ENCODE measurements around the gene ZNF641. TPM values are rescaled to one million over a fixed set of nuclear protein-coding genes. Genes with fewer than 3 reads are reported as not detected.

ZNF641 gene
- total RNA-seq, 2 donors from 2014 or later, result 9.2 to 17.1 TPM

DNA sequence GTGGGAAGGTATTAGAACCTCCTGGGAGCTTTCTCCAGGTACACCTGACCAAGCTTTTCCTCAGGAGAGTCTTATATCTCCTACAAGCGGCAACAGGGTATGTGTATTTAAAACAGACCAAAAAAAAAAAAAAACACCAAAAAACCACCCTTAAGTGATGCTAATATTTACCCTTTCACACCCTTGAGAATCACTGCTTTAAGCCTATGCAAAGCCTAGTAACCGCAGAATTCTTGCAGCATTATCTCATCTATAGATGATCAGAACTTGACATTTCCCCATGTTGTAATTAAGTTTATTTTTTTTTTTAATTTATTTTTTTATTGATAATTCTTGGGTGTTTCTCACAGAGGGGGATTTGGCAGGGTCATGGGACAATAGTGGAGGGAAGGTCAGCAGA is 19.3 kb downstream of the ZNF641 start:
- ATAC-seq, result no peak
- H3K36me3 ChIP-seq (replicated peaks in 1 of 2; ENCODE audit: insufficient read depth in 1 of 2, low read depth in 2 of 2), result no peaks in the 10 kb centered on the region
- H3K27me3 ChIP-seq, result no peaks in the 10 kb centered on the region
- no peaks in the 10 kb centered on the region for H3K4me1 ChIP-seq
- intact Hi-C loops (cut with DNase I), result no loop called here
- WGBS, 2 donors, result 76 to 93% methylated on average over 2 of the region's 2 CpGs
- H3K4me3 ChIP-seq, result no peak overlapping the region
- no peak overlapping the region for H3K27ac ChIP-seq
- TF ChIP-seq POLR2A (IDR thresholded peaks at IDR 0.05), result no peak
- TF ChIP-seq, protein P1, sequence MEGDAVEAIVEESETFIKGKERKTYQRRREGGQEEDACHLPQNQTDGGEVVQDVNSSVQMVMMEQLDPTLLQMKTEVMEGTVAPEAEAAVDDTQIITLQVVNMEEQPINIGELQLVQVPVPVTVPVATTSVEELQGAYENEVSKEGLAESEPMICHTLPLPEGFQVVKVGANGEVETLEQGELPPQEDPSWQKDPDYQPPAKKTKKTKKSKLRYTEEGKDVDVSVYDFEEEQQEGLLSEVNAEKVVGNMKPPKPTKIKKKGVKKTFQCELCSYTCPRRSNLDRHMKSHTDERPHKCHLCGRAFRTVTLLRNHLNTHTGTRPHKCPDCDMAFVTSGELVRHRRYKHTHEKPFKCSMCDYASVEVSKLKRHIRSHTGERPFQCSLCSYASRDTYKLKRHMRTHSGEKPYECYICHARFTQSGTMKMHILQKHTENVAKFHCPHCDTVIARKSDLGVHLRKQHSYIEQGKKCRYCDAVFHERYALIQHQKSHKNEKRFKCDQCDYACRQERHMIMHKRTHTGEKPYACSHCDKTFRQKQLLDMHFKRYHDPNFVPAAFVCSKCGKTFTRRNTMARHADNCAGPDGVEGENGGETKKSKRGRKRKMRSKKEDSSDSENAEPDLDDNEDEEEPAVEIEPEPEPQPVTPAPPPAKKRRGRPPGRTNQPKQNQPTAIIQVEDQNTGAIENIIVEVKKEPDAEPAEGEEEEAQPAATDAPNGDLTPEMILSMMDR (IDR thresholded peaks at IDR 0.05), result no peak
- DNase-seq, result no peak
- no peaks in the 10 kb centered on the region for H3K9me3 ChIP-seq

DNA sequence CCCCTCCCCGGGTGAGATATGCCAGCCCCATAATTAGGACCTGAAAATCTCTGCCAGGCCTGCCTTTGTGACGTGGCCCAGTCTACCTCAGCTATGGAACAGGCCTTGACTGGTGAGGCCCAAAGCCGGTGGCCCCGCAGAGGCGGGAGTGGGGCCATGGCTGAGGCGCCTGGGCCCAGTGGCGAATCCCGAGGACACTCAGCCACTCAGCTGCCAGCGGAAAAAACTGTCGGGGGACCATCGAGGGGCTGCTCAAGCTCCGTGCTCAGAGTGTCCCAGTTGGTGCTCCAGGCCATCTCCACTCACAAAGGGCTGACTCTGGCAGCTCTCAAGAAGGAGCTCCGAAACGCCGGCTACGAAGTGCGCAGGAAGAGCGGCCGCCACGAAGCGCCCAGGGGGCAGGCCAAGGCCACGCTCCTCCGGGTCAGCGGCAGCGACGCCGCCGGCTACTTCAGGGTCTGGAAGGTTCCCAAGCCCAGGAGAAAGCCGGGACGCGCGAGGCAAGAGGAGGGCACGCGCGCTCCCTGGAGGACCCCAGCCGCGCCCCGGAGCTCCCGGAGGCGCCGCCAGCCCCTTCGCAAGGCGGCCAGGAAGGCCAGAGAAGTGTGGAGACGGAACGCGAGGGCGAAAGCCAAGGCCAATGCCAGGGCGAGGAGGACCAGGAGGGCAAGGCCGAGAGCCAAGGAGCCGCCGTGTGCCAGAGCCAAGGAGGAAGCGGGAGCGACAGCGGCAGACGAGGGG is 21.4 kb downstream of the ZNF641 start:
- Histone ChIP-seq H3K4me3 (no peak overlapping the region), H3K4me1 (no peaks in the 10 kb centered on the region), H3K36me3 (replicated peaks in 1 of 2; ENCODE audit: insufficient read depth in 1 of 2, low read depth in 2 of 2) (no peaks in the 10 kb centered on the region), H3K9me3 (no peaks in the 10 kb centered on the region), H3K27ac (no peak overlapping the region), H3K27me3 (no peaks in the 10 kb centered on the region)
- 83 to 87% methylated on average over 28 to 55 of the region's 55 CpGs for whole genome bisulfite sequencing, 2 donors
- intact Hi-C loops (cut with DNase I), result no loop called here
- no peak for DNase-seq
- TF ChIP-seq POLR2A (IDR thresholded peaks at IDR 0.05), result no peak
- TF ChIP-seq, protein P1 (IDR thresholded peaks at IDR 0.05), result no peak
- ATAC-seq, result no peak

GRCh38 chr12:48316491-48316890 is 34.2 kb downstream of the ZNF641 start:
- Histone ChIP-seq H3K4me1 (no peaks in the 10 kb centered on the region), H3K4me3 (no peak overlapping the region), H3K27me3 (no peaks in the 10 kb centered on the region), H3K9me3 (no peaks in the 10 kb centered on the region), H3K36me3 (replicated peaks in 1 of 2; ENCODE audit: insufficient read depth in 1 of 2, low read depth in 2 of 2) (no peaks in the 10 kb centered on the region), H3K27ac (no peak overlapping the region)
- DNase-seq (no peak), ATAC-seq (no peak)
- TF ChIP-seq, protein P1 (IDR thresholded peaks at IDR 0.05), result no peak
- TF ChIP-seq POLR2A (IDR thresholded peaks at IDR 0.05), result no peak
- 62 to 76% methylated on average over 2 of the region's 2 CpGs for WGBS, 2 donors
- intact Hi-C loops (cut with DNase I), result no loop called here

- no peaks in the 10 kb centered on the region for H3K36me3 ChIP-seq (replicated peaks in 1 of 2; ENCODE audit: insufficient read depth in 1 of 2, low read depth in 2 of 2)
- H3K4me1 ChIP-seq, result no peaks in the 10 kb centered on the region
- ATAC-seq (no peak), DNase-seq (no peak)
- H3K27me3 ChIP-seq, result no peaks in the 10 kb centered on the region
- no peak overlapping the region for H3K27ac ChIP-seq
- intact Hi-C loops (cut with DNase I), result no loop called here
- H3K9me3 ChIP-seq, result no peaks in the 10 kb centered on the region
- H3K4me3 ChIP-seq, result no peak overlapping the region
- 37 to 51% methylated on average over 3 of the region's 3 CpGs for WGBS, 2 donors
- TF ChIP-seq, protein P1 (IDR thresholded peaks at IDR 0.05), result no peak
Measured at GRCh38 chr12:48311313-48311712, 39.4 kb downstream of the ZNF641 start.

- intact Hi-C loops (cut with DNase I), result no loop called here
- Histone ChIP-seq H3K36me3 (replicated peaks in 1 of 2; ENCODE audit: insufficient read depth in 1 of 2, low read depth in 2 of 2) (no peaks in the 10 kb centered on the region), H3K27me3 (no peaks in the 10 kb centered on the region), H3K27ac (no peak overlapping the region), H3K4me3 (no peak overlapping the region), H3K4me1 (no peaks in the 10 kb centered on the region), H3K9me3 (no peaks in the 10 kb centered on the region)
- WGBS, 2 donors, result 89 to 94% methylated on average over 13 of the region's 13 CpGs
- DNase-seq (no peak), ATAC-seq (no peak)
- TF ChIP-seq, protein P1 (IDR thresholded peaks at IDR 0.05), result no peak
- no peak for TF ChIP-seq POLR2A (IDR thresholded peaks at IDR 0.05)
Measured at GRCh38 chr12:48307269-48307668, 43.5 kb downstream of the ZNF641 start.
